ENCODE results near the gene MSH6. TPM values are rescaled to one million over a fixed set of nuclear protein-coding genes. Genes with fewer than 3 reads are reported as not detected.

MSH6 gene
- total RNA-seq, 6 experiments from 2014 or later = 19.7 to 34.7 (median 23.0) TPM

DNA sequence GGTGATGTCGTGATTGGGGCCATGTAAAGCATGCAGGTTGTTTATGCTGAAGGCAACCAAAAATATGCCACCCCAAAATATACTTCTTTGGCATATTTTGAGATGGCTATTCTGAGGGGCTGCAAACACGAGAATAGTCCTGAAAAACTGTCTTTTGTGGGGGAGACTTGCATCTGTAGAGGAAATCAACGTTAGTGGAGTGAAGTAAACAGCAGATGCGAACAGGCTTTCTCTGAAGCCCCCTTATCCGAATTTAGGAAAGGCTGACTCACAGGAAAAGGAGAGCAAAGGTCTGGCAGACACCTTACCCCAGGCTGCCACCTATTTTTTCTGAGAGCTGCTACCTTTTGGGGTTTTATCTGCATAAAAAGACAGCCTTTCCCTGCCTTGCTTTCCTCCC, 44.6 kb upstream of the MSH6 start:
- H3K27ac ChIP-seq = no peak overlapping the region
- H3K9me3 ChIP-seq = no peaks in the 10 kb centered on the region
- no peaks in the 10 kb centered on the region for H3K4me1 ChIP-seq
- DNase-seq (no peak), ATAC-seq (no peak)
- intact Hi-C loops (cut with DNase I) = no loop called here
- no peak overlapping the region for H3K4me3 ChIP-seq
- H3K27me3 ChIP-seq = no peaks in the 10 kb centered on the region
- H3K36me3 ChIP-seq = no peaks in the 10 kb centered on the region
- 57% methylated on average over 5 of the region's 5 CpGs for WGBS (ENCODE audit: insufficient coverage, low coverage, low lambda C conversion rate, missing lambda C conversion rate)
- TF ChIP-seq, protein P1, sequence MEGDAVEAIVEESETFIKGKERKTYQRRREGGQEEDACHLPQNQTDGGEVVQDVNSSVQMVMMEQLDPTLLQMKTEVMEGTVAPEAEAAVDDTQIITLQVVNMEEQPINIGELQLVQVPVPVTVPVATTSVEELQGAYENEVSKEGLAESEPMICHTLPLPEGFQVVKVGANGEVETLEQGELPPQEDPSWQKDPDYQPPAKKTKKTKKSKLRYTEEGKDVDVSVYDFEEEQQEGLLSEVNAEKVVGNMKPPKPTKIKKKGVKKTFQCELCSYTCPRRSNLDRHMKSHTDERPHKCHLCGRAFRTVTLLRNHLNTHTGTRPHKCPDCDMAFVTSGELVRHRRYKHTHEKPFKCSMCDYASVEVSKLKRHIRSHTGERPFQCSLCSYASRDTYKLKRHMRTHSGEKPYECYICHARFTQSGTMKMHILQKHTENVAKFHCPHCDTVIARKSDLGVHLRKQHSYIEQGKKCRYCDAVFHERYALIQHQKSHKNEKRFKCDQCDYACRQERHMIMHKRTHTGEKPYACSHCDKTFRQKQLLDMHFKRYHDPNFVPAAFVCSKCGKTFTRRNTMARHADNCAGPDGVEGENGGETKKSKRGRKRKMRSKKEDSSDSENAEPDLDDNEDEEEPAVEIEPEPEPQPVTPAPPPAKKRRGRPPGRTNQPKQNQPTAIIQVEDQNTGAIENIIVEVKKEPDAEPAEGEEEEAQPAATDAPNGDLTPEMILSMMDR (IDR thresholded peaks at IDR 0.05) = no peak
- no peak for TF ChIP-seq POLR2A (IDR thresholded peaks at IDR 0.05)

DNA sequence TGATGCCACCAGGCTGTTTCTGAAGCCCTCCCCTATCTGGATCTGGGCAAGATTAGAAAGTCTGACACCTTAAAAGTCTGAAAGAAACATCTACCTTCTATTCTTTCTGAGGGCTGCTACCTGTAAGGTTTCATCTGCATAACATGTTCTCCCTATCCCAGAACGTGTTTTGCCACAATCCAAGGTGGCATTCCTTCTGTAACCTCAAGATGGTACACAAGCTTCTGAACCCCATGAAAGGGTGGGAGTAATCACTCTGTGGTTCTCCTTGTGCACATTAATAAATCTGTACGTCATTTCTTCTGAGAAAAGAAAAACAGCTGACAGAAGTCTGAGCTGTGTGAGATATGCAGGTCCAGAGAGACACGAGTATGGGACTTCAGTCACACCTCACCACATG, 41.8 kb upstream of the MSH6 start:
- WGBS (ENCODE audit: insufficient coverage, low coverage, low lambda C conversion rate, missing lambda C conversion rate) = 38% methylated on average over 3 of the region's 3 CpGs
- Histone ChIP-seq H3K27ac (no peak overlapping the region), H3K9me3 (no peaks in the 10 kb centered on the region), H3K4me1 (no peaks in the 10 kb centered on the region), H3K36me3 (no peaks in the 10 kb centered on the region), H3K4me3 (no peak overlapping the region), H3K27me3 (no peaks in the 10 kb centered on the region)
- intact Hi-C loops (cut with DNase I) = no loop called here
- TF ChIP-seq POLR2A (IDR thresholded peaks at IDR 0.05) = no peak
- TF ChIP-seq, protein P1 (IDR thresholded peaks at IDR 0.05) = no peak
- ATAC-seq (no peak), DNase-seq (no peak)

DNA sequence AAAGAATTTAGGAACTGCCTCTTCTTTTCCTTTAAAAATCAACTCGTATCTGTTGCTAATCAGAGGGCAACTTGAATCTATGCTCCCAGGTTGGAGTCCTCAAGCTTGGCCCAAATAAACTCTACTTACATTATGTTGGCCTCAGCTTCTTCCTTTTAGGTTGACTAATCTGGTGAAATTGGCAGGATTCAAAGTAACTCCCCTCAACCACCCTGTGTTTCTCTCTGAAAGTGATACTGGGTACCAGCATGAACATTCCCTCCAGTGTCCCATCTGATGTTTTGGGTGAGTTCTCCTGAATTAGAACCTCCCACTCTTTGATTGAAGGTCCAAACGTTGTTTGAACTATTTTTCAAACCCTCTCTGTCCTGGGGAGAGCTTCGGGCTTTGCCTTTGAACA, 41.3 kb upstream of the MSH6 start:
- TF ChIP-seq, protein P1 (IDR thresholded peaks at IDR 0.05) = no peak
- no peak for TF ChIP-seq POLR2A (IDR thresholded peaks at IDR 0.05)
- ATAC-seq (no peak), DNase-seq (no peak)
- Histone ChIP-seq H3K4me3 (no peak overlapping the region), H3K36me3 (no peaks in the 10 kb centered on the region), H3K27ac (no peak overlapping the region), H3K9me3 (no peaks in the 10 kb centered on the region), H3K27me3 (no peaks in the 10 kb centered on the region), H3K4me1 (no peaks in the 10 kb centered on the region)
- intact Hi-C loops (cut with DNase I) = no loop called here
- 24% methylated on average over 3 of the region's 3 CpGs for WGBS (ENCODE audit: insufficient coverage, low coverage, low lambda C conversion rate, missing lambda C conversion rate)

DNA sequence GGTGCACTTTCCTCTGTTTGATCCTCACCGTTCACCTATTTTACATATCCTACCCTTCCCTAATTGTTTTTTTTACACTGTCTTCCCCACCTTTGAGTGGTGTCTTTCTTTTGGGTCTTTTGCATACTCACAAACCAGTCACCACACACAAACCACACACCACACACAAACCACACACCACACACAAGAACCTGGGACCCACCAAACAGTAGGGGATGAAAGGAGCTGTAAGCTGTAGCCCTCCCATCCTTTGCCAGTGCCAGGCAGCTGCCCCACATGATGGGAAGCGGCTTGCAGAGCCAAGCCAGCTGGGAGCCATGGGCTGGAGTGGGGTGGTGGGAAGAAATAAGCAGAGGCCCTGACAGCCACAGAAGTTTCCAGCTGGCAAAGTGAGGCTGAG, 38.9 kb upstream of the MSH6 start:
- WGBS (ENCODE audit: insufficient coverage, low coverage, low lambda C conversion rate, missing lambda C conversion rate) = 80% methylated on average over 1 of the region's 2 CpGs
- no peaks in the 10 kb centered on the region for H3K9me3 ChIP-seq
- H3K27ac ChIP-seq = no peak overlapping the region
- no peak for ATAC-seq
- H3K36me3 ChIP-seq = no peaks in the 10 kb centered on the region
- intact Hi-C loops (cut with DNase I) = no loop called here
- no peaks in the 10 kb centered on the region for H3K27me3 ChIP-seq
- DNase-seq = no peak
- TF ChIP-seq, protein P1 (IDR thresholded peaks at IDR 0.05) = no peak
- TF ChIP-seq POLR2A (IDR thresholded peaks at IDR 0.05) = no peak
- no peaks in the 10 kb centered on the region for H3K4me1 ChIP-seq
- H3K4me3 ChIP-seq = no peak overlapping the region

DNA sequence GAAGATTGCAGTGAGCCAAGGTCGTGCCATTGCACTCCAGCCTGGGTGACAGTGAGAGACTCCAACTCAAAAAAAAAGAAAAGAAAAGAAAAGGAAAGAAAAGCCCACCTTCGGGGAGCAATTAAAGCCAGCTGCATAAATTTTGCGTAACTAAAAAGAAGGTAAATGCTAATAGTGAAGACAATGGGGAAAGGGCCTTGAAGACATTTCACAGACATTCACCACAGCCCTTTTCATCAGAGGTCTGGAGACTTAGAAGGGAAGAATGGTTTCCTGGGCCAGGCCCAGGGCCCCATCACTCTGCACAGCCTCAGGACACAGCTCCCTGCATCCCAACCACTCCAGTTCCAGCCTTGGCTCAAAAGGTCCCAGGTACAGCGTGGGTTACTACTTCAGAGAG, 35.1 kb upstream of the MSH6 start:
- no peak overlapping the region for H3K27ac ChIP-seq
- H3K27me3 ChIP-seq = no peaks in the 10 kb centered on the region
- no peaks in the 10 kb centered on the region for H3K9me3 ChIP-seq
- no peak overlapping the region for H3K4me3 ChIP-seq
- H3K4me1 ChIP-seq = no peaks in the 10 kb centered on the region
- DNase-seq (no peak), ATAC-seq (no peak)
- intact Hi-C loops (cut with DNase I) = no loop called here
- TF ChIP-seq, protein P1 (IDR thresholded peaks at IDR 0.05) = no peak
- no peak for TF ChIP-seq POLR2A (IDR thresholded peaks at IDR 0.05)
- WGBS (ENCODE audit: insufficient coverage, low coverage, low lambda C conversion rate, missing lambda C conversion rate) = 85% methylated on average over 2 of the region's 4 CpGs
- no peaks in the 10 kb centered on the region for H3K36me3 ChIP-seq
